ENCODE results near the gene RHOBTB3.

DNA sequence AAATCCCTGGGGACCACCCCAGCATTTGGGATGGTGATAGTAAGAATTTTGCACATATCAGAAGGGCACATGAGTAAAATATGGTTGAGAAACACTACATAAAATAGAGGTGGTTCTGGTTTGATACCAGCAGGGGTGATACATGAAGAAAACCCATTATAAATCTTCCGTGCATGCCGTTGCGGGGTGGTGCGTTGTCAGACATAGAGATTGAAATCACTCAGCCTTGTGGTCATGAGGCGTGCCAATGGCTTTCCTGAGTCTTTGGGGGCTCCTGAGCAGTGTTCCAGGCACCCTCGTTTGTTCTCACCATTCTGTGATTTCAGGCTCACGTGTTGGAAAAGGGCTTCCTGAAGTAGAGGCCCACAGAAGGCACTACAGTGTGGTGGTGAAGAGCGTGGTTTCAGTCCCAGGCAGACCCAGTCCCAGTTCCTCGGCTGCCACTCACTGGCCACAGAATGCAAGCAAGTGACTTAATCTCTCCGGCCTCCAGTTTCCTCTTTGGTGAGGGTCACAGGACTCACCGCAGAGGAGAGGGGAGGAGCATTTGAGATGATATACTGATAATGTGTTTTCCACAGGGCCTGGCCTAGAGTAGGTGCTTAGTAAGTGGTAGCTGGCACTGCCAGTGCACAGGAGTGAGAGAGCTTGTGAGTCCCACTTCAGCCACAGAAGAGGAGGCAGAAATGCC, 111.9 kb downstream of the RHOBTB3 start:
- TF ChIP-seq, protein P1, sequence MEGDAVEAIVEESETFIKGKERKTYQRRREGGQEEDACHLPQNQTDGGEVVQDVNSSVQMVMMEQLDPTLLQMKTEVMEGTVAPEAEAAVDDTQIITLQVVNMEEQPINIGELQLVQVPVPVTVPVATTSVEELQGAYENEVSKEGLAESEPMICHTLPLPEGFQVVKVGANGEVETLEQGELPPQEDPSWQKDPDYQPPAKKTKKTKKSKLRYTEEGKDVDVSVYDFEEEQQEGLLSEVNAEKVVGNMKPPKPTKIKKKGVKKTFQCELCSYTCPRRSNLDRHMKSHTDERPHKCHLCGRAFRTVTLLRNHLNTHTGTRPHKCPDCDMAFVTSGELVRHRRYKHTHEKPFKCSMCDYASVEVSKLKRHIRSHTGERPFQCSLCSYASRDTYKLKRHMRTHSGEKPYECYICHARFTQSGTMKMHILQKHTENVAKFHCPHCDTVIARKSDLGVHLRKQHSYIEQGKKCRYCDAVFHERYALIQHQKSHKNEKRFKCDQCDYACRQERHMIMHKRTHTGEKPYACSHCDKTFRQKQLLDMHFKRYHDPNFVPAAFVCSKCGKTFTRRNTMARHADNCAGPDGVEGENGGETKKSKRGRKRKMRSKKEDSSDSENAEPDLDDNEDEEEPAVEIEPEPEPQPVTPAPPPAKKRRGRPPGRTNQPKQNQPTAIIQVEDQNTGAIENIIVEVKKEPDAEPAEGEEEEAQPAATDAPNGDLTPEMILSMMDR (IDR thresholded peaks at IDR 0.05; ENCODE audit: low read depth, low read length): peak; percentile 57
- TF ChIP-seq POLR2A (IDR thresholded peaks at IDR 0.05; ENCODE audit: extremely low read depth, insufficient read length) (no peak), MAX (IDR thresholded peaks at IDR 0.05; ENCODE audit: low read depth, low read length) (peak; percentile 84), MYC (IDR thresholded peaks at IDR 0.05; ENCODE audit: low read depth, low read length) (peak; percentile 81)

Data from NB4 (cell line).